ENCODE data around the gene LRBA. TPM values are rescaled to one million over a fixed set of nuclear protein-coding genes. Genes with fewer than 3 reads are reported as not detected.

The LRBA gene
- total RNA-seq, 1 experiment from 2014 or later = 14.4 TPM

DNA sequence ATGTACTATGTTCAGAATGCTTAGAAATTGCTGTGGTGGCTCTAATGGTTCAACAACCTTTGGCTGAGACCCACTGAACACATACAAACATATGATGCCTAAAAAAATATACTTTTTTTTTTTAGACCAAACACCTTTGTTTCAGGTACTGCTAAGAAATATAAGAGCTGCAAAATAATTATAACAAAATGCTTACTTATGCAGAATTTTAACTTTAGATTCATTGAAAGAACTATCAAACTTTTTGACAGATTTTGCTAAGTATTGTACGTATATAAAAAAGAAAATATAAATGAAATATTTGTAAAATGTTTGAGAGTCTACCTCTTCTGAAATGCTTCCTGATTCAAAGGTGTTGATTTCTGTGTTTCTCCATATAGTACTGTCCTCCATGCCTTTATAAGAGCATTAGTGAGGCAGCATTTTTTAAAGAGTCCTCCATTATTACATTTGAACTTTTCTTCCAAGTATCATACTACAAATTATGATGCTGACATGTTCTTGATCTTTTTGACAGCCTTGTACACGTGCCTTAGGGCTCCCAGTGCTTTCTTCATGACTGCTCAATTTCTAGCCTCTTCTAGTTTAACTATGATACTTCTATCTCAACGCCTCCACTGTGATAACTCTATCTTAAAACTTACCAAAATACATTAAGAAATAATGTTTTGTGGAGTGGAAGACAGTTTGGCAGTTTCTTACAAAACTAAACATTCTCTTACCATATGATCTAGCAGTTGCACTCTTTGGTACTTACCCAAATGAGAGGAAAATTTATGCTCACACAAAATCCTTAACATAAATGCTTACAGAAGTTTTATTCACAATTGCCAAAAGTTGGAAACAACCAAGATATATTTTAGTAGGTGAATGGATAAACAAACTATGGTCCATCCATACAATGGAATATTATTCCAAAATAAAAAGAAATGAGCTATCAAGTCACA, 645.4 kb downstream of the LRBA start:
- H3K4me3 ChIP-seq = no peak overlapping the region
- H3K27ac ChIP-seq = no peak overlapping the region
- no peaks in the 10 kb centered on the region for H3K4me1 ChIP-seq (replicated peaks)
- no peaks in the 10 kb centered on the region for H3K36me3 ChIP-seq
- no peak for DNase-seq (ENCODE audit: low read depth in 1 of 2, low spot score in 2 of 2)
- H3K9me3 ChIP-seq (replicated peaks) = no peaks in the 10 kb centered on the region
- H3K27me3 ChIP-seq (replicated peaks) = no peaks in the 10 kb centered on the region

GRCh38 chr4:150368667-150369066, 646.4 kb downstream of the LRBA start:
- no peak for DNase-seq (ENCODE audit: low read depth in 1 of 2, low spot score in 2 of 2)
- H3K4me3 ChIP-seq = no peak overlapping the region
- H3K9me3 ChIP-seq (replicated peaks) = no peaks in the 10 kb centered on the region
- no peak overlapping the region for H3K27ac ChIP-seq
- H3K4me1 ChIP-seq (replicated peaks) = no peaks in the 10 kb centered on the region
- H3K27me3 ChIP-seq (replicated peaks) = no peaks in the 10 kb centered on the region
- no peaks in the 10 kb centered on the region for H3K36me3 ChIP-seq

- Histone ChIP-seq H3K4me1 (replicated peaks) (no peaks in the 10 kb centered on the region), H3K4me3 (no peak overlapping the region), H3K9me3 (replicated peaks) (no peaks in the 10 kb centered on the region), H3K27me3 (replicated peaks) (no peaks in the 10 kb centered on the region), H3K36me3 (no peaks in the 10 kb centered on the region), H3K27ac (no peak overlapping the region)
- DNase-seq (ENCODE audit: low read depth in 1 of 2, low spot score in 2 of 2) = no peak
Observed at GRCh38 chr4:150367326-150367725, 647.8 kb downstream of the LRBA start.

DNA sequence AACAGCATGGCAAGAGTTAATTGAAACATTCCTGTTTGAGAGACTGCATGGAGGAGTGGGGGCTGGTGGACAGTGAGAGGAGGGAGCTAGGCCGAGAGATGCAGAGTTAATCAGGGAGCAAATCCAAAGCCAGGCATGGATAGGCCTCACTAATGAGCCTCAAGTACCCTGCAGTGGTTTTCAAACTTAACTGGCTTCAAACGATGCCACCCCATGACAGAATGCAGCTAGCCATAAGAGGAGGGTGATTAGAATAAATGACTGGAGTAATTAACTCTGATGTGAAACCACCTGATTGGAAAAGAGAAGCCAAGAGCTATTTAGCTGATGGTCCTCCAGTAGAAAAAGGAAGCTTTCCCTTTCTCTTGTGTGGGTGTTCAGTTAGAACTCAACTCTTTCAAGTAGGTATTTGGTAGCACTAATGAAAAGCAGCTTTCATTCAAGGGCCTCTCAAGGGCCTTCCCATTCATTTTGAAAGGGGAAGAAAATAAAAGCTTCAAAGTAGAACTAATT, 648.5 kb downstream of the LRBA start:
- Histone ChIP-seq H3K36me3 (no peaks in the 10 kb centered on the region), H3K9me3 (replicated peaks) (no peaks in the 10 kb centered on the region), H3K4me3 (no peak overlapping the region), H3K27me3 (replicated peaks) (no peaks in the 10 kb centered on the region), H3K27ac (no peak overlapping the region), H3K4me1 (replicated peaks) (no peaks in the 10 kb centered on the region)
- no peak for DNase-seq (ENCODE audit: low read depth in 1 of 2, low spot score in 2 of 2)

DNA sequence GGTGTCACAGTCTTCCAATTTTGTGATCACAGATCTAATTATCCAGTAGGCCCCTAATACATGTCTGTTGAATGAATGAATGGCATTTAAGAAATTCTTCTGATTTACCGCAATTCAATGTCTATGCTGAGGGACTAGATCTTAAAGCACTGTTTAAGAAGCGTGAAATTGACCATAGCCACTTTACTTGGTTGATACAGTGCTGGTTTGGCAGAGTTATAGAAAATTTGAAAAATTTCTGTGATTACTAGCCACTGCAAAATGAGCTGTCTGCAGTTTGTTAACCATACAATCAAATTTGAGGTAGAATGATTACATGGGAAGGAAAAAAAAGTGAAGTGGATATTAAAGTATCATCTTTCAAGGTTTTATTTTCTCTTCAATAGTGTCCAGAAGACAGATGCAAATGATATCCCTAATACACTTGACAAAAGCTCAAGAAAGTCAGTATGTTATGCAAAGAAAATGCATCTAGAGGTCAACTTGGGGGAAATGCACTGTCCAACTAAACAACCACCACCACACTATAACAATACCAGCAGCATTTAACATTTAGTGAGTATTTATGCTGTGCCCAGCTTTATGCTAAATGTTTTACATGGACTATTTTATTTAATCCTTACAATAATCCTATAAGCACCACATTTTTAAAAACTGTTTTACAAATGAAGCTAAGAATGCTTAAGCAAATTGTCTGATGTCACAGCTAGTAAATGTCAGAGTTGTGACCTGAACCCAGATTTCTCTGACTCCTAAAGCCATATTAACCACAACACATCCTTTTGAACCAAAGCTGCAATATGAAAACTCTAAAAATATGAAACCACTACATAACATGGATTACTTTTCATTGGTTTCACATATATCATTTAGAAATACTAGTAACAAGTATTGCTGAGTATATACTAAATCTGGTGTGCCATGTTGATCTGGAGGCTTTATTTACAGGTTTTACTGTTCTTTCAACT, 651.1 kb downstream of the LRBA start:
- H3K27me3 ChIP-seq (replicated peaks) = no peaks in the 10 kb centered on the region
- DNase-seq (ENCODE audit: low read depth in 1 of 2, low spot score in 2 of 2) = no peak
- H3K9me3 ChIP-seq (replicated peaks) = no peaks in the 10 kb centered on the region
- H3K4me3 ChIP-seq = no peak overlapping the region
- H3K4me1 ChIP-seq (replicated peaks) = no peaks in the 10 kb centered on the region
- no peak overlapping the region for H3K27ac ChIP-seq
- no peaks in the 10 kb centered on the region for H3K36me3 ChIP-seq

DNA sequence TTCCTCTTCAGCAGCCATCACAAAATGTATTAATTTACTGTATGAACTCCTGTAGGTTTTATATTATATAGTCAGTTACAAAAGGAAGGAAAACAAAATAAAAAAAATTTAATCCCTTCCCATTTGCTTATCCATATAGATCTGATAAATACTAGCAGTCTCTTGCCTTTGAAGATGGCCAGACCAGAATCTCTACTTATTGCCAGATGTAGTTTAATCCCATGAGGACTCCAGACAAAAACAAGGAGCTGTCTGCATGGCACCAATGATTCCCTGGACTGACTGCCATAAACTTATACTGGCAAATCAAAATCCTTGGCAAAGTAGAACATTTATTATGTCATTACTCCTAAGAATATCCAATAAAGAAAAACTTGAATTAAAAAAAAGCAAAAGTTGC, 656.4 kb downstream of the LRBA start:
- no peaks in the 10 kb centered on the region for H3K36me3 ChIP-seq
- DNase-seq (ENCODE audit: low read depth in 1 of 2, low spot score in 2 of 2) = no peak
- no peak overlapping the region for H3K4me3 ChIP-seq
- no peaks in the 10 kb centered on the region for H3K4me1 ChIP-seq (replicated peaks)
- no peak overlapping the region for H3K27ac ChIP-seq
- H3K9me3 ChIP-seq (replicated peaks) = no peaks in the 10 kb centered on the region
- H3K27me3 ChIP-seq (replicated peaks) = no peaks in the 10 kb centered on the region

GRCh38 chr4:150357829-150358228, 657.3 kb downstream of the LRBA start:
- no peaks in the 10 kb centered on the region for H3K27me3 ChIP-seq (replicated peaks)
- no peak for DNase-seq (ENCODE audit: low read depth in 1 of 2, low spot score in 2 of 2)
- no peak overlapping the region for H3K27ac ChIP-seq
- H3K36me3 ChIP-seq = no peaks in the 10 kb centered on the region
- H3K4me3 ChIP-seq = no peak overlapping the region
- no peaks in the 10 kb centered on the region for H3K9me3 ChIP-seq (replicated peaks)
- H3K4me1 ChIP-seq (replicated peaks) = no peaks in the 10 kb centered on the region

DNA sequence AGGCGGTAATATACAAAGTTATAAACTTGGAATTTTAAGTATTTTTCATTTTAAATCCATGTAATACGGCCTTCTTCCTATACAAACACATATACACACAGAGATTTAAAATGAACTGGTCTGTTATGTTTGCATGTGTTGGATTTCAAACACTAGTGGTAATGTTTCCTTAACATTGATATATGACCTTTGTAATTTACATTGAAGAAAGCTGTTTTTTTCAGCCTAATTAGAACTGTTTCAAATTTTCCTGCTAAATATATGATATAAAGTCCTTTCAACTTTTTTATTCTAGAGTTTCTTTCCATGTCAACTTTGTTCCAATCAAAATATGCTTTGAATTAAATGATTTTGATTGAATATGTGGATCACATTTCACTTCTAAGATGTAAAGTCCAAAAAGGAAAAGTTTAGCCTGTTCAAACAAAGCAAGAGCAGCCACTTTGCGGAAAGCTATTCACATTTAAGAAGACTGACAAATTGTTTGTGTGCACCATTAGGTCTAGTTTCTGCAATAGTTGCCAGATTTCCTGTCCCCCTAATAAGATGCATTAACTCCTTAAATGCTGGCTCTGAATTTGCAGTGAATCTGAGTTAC, 659.1 kb downstream of the LRBA start:
- DNase-seq (ENCODE audit: low read depth in 1 of 2, low spot score in 2 of 2) = no peak
- H3K36me3 ChIP-seq = no peaks in the 10 kb centered on the region
- H3K27me3 ChIP-seq (replicated peaks) = no peaks in the 10 kb centered on the region
- no peaks in the 10 kb centered on the region for H3K9me3 ChIP-seq (replicated peaks)
- H3K27ac ChIP-seq = no peak overlapping the region
- no peaks in the 10 kb centered on the region for H3K4me1 ChIP-seq (replicated peaks)
- H3K4me3 ChIP-seq = no peak overlapping the region

- Histone ChIP-seq H3K27ac (no peak overlapping the region), H3K27me3 (replicated peaks) (no peaks in the 10 kb centered on the region)
- no peak for DNase-seq (ENCODE audit: low read depth in 1 of 2, low spot score in 2 of 2)
Observed at GRCh38 chr4:150355418-150355817, 659.7 kb downstream of the LRBA start.

GRCh38 chr4:150354214-150354796, 660.8 kb downstream of the LRBA start:
- Histone ChIP-seq H3K4me3 (no peak overlapping the region), H3K27ac (no peak overlapping the region)
- no peak for DNase-seq (ENCODE audit: low read depth in 1 of 2, low spot score in 2 of 2)

More at GRCh38 chr4:150355418-150355817, 659.7 kb downstream of the LRBA start:
- no peaks in the 10 kb centered on the region for H3K4me1 ChIP-seq (replicated peaks)
- no peaks in the 10 kb centered on the region for H3K36me3 ChIP-seq
- no peak overlapping the region for H3K4me3 ChIP-seq
- H3K9me3 ChIP-seq (replicated peaks) = no peaks in the 10 kb centered on the region

GRCh38 chr4:150348079-150348478, 667.0 kb downstream of the LRBA start:
- H3K4me1 ChIP-seq (replicated peaks) = peaks cover 12% of the 10 kb centered on the region; the same call in 1 of the 2 replicates
- H3K27ac ChIP-seq = no peak overlapping the region
- peak in 1 of 2 experiments; percentile 23 for DNase-seq (ENCODE audit: low read depth in 1 of 2, low spot score in 2 of 2)
- no peaks in the 10 kb centered on the region; the same call in 1 of the 2 replicates for H3K9me3 ChIP-seq (replicated peaks)
- no peaks in the 10 kb centered on the region for H3K36me3 ChIP-seq
- H3K27me3 ChIP-seq (replicated peaks) = no peaks in the 10 kb centered on the region
- H3K4me3 ChIP-seq = no peak overlapping the region

More at GRCh38 chr4:150354214-150354796, 660.8 kb downstream of the LRBA start:
- H3K36me3 ChIP-seq = no peaks in the 10 kb centered on the region
- H3K9me3 ChIP-seq (replicated peaks) = no peaks in the 10 kb centered on the region
- H3K27me3 ChIP-seq (replicated peaks) = no peaks in the 10 kb centered on the region
- H3K4me1 ChIP-seq (replicated peaks) = no peaks in the 10 kb centered on the region

DNA sequence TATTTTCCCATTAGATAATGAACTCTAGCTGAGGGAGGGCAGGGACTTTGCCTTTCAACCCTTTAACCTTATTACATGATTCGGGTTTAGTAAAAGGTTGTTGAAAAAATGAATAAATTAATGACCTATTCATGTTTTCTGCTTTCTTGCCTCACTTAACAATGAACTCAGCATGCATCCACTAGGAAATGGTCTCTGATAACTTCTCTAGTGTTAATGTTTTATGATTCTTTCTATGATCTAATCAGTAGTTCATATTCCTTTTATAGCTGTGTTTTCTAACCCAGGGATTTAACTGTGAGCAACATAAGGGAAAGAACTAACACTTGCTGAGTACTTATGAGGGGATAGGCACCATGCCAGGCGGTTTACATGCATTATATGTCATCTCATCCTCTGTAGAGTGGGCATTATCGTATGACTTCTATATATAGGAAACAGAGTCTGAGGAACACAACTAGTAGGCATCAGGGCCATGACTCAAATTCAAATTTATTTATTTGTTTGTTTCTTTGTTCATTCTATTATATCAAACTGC, 669.8 kb downstream of the LRBA start:
- Histone ChIP-seq H3K36me3 (no peaks in the 10 kb centered on the region), H3K4me1 (replicated peaks) (peaks cover 12% of the 10 kb centered on the region; the same call in 1 of the 2 replicates), H3K27me3 (replicated peaks) (no peaks in the 10 kb centered on the region), H3K27ac (no peak overlapping the region), H3K4me3 (no peak overlapping the region), H3K9me3 (replicated peaks) (no peaks in the 10 kb centered on the region; the same call in 1 of the 2 replicates)
- no peak for DNase-seq (ENCODE audit: low read depth in 1 of 2, low spot score in 2 of 2)

- H3K27ac ChIP-seq = no peak overlapping the region
- no peaks in the 10 kb centered on the region for H3K27me3 ChIP-seq (replicated peaks)
- H3K4me1 ChIP-seq (replicated peaks) = peaks cover 12% of the 10 kb centered on the region; the same call in 1 of the 2 replicates
- H3K9me3 ChIP-seq (replicated peaks) = no peaks in the 10 kb centered on the region; the same call in 1 of the 2 replicates
- H3K4me3 ChIP-seq = no peak overlapping the region
- no peaks in the 10 kb centered on the region for H3K36me3 ChIP-seq
- DNase-seq (ENCODE audit: low read depth in 1 of 2, low spot score in 2 of 2) = no peak
Observed at GRCh38 chr4:150343796-150344195, 671.3 kb downstream of the LRBA start.
